ENCODE data around the gene NCOR2.

- TF ChIP-seq POLR2AphosphoS5 (IDR thresholded peaks at IDR 0.05) (no peak), CTCF (IDR thresholded peaks at IDR 0.05) (no peak), POLR2A (IDR thresholded peaks at IDR 0.05) (no peak), EP300 (IDR thresholded peaks at IDR 0.05) (no peak)
These were observed 47.3 kb upstream of the NCOR2 start for GRCh38 chr12:124614512-124615292.
